CMK (cell line): ENCODE data around the gene ZNF862.
A peak's percentile ranks its signal among the peaks of the same experiment; 100 is the strongest.

ENCODE experiments used
- DNase-seq: peaks from one replicate; pipeline ENCODE4 v3.0.0-alpha.2; 2010; ENCODE audit warnings: low read depth

The ZNF862 gene

DNA sequence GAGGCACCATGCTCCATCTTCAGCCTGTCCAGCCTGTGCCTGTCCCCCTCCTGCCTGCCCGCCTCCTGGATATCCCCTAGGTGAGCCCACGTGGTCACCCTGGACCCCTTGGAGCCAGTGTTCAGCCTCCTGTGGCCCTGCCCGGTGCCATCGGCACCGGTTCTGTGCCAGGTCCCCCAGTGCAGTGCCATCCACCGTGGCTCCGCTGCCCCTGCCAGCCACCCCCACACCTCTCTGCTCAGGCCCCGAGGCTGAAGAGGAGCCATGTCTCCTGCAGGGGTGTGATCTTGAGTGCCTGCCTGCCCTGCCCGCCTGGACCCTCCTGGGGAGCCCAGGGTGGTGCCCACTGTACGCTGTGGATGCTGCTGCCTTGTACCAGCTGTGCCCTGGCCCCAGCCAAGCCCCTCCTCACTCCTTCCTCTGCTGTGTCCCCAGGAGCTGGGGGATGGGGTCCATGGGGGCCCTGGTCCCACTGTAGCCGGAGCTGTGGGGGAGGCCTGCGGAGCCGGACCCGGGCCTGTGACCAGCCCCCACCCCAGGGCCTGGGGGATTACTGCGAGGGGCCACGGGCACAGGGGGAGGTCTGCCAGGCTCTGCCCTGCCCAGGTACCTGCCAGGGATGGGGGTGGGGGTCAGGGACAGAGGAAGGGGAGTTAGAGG lies 26.2 kb upstream of the ZNF862 start:
- no peak for DNase-seq

DNA sequence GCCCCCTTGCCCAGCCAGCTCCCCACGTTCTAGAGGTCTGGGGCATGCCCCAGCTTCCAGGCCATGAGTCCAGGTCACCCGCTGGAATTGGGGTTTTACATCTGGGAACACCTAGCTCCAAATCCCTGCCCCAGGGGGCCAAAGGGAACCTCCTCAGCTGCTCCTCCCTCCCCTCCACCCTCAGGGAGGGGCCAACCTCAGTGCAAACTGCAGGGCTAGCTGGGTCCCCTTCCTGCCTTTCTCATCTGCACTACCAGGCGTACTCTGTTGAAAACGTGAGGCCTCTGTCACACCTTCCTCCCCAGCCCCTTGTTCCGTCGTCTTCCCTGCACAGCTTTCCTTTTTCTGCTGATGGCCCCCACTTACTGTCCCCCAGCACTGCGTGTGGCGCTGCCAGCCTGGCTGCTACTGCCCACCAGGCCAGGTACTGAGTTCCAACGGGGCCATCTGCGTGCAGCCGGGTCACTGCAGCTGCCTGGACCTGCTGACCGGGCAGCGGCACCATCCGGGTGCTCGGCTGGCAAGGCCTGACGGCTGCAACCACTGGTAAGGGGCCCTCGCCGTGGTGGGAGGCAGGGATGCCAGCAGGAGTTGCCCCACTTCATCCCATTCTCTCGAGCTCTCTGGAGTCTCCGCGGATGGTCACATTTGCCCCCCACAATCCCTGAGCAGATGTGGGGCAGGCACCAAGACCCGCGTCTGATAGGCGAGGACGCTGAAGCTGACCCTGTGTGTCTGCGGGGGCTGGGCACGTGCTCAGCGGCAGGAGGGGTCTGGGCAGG lies 24.7 kb upstream of the ZNF862 start:
- no peak for DNase-seq

GRCh38 chr7:149814494-149814893 lies 23.7 kb upstream of the ZNF862 start:
- DNase-seq: no peak

- no peak for DNase-seq
Measured at GRCh38 chr7:149815121-149815520, 23.1 kb upstream of the ZNF862 start.

DNA sequence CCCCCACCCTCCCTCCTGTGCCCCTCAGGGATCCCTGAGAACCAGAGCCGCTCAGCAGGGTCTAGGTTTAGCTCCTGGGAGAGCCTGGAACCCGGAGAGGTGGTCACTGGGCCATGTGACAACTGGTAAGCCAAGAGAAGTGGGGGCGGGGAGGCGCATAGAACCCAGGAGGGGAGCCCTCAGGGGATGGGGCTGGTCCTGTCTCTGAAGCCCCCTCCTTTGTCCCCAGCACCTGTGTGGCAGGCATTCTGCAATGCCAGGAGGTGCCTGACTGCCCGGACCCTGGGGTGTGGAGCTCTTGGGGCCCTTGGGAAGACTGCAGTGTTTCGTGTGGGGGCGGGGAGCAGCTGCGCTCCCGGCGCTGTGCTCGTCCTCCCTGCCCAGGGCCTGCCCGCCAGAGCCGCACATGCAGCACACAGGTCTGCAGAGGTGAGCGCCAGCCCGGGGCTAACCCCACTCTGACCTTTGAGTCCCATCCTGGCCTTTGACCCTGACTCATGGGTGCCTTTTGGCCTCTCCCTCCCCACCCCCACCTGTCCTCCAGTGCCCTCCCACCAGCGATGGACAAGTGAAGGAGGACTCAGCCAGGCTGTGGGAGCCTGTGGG lies 22.4 kb upstream of the ZNF862 start:
- no peak for DNase-seq

GRCh38 chr7:149816267-149816751 lies 21.9 kb upstream of the ZNF862 start:
- no peak for DNase-seq

GRCh38 chr7:149816794-149817193 lies 21.4 kb upstream of the ZNF862 start:
- DNase-seq: no peak

DNA sequence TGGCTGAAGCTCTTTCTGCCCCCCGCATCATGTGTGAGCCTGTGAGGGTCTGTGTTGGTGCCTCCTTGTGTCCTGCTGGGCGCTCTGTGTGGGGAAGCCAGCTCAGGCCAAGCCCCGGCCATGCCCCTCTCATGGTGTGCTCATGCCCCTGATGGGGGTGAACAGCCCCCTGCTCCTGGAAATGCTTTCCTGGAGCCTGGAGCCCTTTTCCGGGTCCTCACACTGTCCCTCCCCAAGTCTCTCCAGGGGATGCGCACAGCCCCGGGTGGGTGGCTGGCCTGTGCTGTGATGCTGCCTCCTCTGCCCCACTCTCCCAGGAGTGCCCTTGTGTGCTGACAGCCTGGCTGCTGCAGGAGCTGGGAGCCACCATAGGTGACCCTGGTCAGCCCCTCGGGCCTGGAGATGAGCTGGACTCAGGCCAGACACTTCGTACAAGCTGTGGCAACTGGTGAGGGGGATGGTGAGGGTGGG lies 20.8 kb upstream of the ZNF862 start:
- DNase-seq: no peak

GRCh38 chr7:149817836-149818535 lies 20.2 kb upstream of the ZNF862 start:
- DNase-seq: no peak

DNA sequence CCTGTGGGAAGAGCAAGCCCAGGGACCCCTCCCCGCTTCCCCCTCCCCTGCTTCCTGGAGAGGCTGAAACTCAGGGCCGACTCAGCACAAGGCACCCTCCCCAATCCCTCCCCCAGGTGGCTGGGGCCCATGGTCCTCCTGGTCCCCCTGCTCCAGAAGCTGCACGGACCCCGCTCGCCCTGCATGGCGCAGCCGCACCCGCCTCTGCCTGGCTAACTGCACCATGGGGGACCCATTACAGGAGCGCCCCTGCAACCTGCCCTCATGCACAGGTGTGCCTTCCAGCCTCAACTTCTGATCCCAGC lies 19.7 kb upstream of the ZNF862 start:
- no peak for DNase-seq

DNA sequence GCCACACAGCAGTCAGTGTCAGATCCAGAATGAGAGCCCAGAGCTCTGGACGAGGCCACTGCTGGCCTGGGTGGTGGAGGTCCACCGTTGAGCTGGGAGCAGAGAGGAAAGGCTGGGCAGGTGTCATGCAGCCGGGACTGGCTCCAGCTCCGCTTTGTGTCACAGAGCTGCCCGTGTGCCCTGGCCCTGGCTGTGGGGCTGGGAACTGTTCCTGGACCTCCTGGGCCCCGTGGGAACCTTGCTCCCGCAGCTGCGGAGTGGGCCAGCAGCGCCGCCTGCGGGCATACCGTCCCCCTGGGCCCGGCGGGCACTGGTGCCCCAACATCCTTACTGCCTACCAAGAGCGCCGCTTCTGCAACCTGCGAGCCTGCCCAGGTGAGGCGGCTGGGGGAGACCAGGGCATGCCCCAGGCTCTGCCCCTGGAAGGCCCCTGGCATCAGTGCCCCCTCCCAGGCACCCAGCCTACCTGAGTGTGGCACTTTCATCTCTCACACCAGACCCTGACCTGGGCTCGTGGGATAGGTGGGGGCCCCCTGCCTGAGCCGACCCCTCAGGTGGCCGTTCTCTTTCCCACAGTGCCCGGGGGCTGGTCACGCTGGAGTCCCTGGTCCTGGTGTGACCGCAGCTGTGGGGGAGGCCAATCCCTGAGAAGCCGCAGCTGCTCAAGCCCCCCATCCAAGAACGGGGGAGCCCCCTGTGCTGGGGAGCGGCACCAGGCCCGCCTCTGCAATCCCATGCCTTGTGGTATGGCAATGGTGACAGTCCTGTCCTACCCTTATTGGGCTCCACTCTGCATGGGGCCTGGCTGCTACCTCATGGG lies 18.8 kb upstream of the ZNF862 start:
- no peak for DNase-seq

DNA sequence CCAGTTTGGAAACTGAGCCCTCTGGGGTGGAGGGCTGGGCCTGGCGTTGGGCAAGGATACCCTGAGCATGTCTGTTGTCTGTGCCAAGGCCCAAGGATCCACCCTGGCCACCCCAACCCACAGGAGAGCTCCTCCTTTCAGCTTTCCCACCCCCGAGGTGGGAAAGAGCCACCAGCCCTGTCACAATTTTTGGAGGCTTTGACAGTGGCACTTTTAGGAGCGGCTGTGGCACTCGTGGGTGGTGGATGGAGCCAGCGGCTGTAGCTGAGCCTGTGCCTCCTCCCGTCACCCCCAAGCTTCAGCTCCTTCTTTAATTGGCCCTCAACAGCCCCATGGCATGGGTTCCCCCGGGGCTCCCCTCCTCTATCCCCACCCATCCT lies 18.2 kb upstream of the ZNF862 start:
- no peak for DNase-seq

DNA sequence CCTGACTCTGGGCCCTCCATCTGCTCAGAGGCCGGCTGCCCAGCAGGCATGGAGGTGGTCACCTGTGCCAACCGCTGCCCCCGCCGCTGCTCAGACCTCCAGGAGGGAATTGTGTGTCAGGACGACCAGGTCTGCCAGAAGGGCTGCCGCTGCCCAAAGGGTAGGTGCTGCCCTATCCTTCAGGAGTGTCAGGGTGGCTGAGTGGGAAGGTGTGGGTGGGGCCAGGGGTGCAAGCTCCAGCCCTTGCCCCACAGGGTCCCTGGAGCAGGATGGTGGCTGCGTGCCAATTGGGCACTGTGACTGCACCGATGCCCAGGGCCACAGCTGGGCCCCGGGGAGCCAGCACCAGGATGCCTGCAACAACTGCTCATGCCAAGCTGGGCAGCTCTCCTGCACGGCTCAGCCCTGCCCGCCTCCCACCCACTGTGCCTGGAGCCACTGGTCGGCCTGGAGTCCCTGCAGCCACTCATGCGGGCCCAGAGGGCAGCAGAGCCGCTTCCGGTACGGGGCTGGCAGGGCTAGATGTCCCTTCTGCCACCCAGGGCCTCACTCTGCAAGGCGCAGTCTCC lies 17.5 kb upstream of the ZNF862 start:
- DNase-seq: no peak

DNA sequence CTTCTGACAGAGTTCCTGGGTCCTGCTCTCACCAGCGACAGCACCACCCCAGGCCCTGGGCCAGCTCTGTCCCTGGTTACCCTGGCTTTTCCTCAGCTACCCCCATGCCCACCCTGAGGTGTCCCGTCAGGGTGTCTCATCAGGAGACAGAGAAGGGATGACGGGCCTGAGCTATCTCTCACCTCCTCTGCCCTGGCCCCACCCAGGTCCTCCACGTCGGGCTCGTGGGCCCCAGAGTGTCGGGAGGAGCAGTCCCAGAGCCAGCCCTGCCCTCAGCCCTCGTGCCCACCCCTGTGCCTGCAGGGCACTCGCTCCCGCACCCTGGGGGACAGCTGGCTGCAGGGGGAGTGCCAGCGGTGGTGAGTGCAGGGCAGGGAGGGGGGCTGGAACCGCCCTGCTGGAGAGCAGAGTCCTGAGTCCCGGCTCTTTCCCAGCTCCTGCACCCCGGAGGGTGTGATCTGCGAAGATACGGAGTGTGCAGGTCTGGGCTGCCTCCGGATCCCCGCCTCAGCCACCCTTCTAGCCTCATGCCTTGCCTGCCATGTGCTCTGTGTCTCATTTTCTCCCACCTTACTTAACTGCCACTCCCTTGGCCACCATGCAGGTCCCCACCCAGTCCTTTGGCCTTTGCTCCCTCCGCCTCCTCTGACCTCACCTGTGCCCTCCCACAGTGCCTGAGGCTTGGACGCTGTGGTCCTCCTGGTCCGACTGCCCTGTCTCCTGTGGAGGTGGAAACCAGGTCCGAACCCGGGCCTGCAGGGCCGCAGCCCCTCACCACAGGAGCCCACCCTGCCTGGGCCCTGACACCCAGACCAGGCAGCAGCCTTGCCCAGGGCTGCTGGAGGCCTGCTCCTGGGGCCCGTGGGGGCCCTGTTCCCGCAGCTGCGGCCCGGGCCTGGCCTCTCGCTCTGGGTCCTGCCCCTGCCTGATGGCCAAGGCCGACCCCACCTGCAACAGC lies 16.7 kb upstream of the ZNF862 start:
- no peak for DNase-seq

DNA sequence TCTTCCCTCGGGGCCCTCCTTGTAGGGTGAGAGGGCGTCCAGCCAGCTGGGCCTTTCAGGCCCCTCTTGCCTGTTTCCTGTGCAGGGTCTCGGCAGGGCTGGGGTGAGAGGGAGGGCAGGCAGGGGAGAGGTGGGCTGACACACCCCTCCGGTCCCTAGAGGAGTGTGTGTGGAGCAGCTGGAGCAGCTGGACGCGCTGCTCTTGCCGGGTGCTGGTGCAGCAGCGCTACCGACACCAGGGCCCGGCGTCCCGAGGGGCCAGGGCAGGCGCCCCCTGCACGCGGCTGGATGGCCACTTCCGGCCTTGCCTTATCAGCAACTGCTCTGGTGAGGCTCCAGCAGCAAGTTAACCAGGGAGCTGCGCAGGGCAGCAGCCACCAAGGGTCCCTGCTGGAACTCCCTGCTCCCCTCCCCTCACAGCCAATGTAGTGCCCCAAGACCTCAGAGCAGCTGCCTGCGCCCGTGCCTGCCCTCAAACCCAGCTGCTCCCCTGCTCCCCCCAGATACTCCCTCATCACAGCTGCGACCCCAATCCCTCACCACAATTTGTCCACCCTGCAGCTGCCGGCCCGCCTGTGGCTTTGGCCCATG lies 15.7 kb upstream of the ZNF862 start:
- peak; percentile 35 for DNase-seq

- no peak for DNase-seq
Measured at GRCh38 chr7:149823191-149823630, 15.0 kb upstream of the ZNF862 start.

GRCh38 chr7:149823631-149824199 lies 14.5 kb upstream of the ZNF862 start:
- DNase-seq: no peak

- no peak for DNase-seq
Measured at GRCh38 chr7:149824301-149824741, 13.9 kb upstream of the ZNF862 start.
